ENCODE results near the gene CDH23.

The CDH23 gene

GRCh38 chr10:71442000-71442399 lies 45.3 kb downstream of the CDH23 start:
- H3K4me1 Mint-ChIP-seq (ENCODE audit: low read depth) = no peaks in the 10 kb centered on the region
- no peaks in the 10 kb centered on the region for H3K9me3 Mint-ChIP-seq
- H3K36me3 Mint-ChIP-seq (ENCODE audit: low read depth) = no peaks in the 10 kb centered on the region
- no peak overlapping the region for H3K27ac Mint-ChIP-seq
- no peaks in the 10 kb centered on the region for H3K27me3 Mint-ChIP-seq (ENCODE audit: low read depth)
- no peak overlapping the region for H3K4me3 Mint-ChIP-seq

GRCh38 chr10:71442859-71443570 lies 46.3 kb downstream of the CDH23 start:
- Mint-ChIP-seq H3K27ac (no peak overlapping the region), H3K4me1 (ENCODE audit: low read depth) (no peaks in the 10 kb centered on the region), H3K9me3 (no peaks in the 10 kb centered on the region), H3K36me3 (ENCODE audit: low read depth) (no peaks in the 10 kb centered on the region), H3K27me3 (ENCODE audit: low read depth) (no peaks in the 10 kb centered on the region), H3K4me3 (no peak overlapping the region)

DNA sequence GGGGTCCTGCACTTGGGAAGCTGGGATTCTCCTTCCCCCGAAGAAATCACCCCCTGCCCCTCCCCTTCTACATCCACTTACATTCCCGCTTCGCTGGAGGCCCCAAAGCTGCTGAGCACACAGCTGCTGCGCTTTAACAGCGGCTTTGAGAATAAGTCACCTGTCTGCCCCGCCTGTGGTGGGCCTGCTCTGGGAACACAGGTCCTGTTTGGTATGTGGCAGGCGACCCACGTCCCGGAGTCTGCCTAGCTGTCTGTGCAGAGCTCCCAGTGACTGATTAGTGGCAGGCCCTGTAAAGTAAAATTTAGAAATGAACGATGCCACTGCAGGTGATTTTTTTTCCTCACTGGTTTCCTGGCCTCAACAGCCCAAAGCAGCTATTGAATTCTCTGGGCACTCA lies 47.0 kb downstream of the CDH23 start:
- no peak overlapping the region for H3K27ac Mint-ChIP-seq
- no peaks in the 10 kb centered on the region for H3K4me1 Mint-ChIP-seq (ENCODE audit: low read depth)
- H3K9me3 Mint-ChIP-seq = no peaks in the 10 kb centered on the region
- H3K4me3 Mint-ChIP-seq = no peak overlapping the region
- H3K27me3 Mint-ChIP-seq (ENCODE audit: low read depth) = no peaks in the 10 kb centered on the region
- H3K36me3 Mint-ChIP-seq (ENCODE audit: low read depth) = no peaks in the 10 kb centered on the region

DNA sequence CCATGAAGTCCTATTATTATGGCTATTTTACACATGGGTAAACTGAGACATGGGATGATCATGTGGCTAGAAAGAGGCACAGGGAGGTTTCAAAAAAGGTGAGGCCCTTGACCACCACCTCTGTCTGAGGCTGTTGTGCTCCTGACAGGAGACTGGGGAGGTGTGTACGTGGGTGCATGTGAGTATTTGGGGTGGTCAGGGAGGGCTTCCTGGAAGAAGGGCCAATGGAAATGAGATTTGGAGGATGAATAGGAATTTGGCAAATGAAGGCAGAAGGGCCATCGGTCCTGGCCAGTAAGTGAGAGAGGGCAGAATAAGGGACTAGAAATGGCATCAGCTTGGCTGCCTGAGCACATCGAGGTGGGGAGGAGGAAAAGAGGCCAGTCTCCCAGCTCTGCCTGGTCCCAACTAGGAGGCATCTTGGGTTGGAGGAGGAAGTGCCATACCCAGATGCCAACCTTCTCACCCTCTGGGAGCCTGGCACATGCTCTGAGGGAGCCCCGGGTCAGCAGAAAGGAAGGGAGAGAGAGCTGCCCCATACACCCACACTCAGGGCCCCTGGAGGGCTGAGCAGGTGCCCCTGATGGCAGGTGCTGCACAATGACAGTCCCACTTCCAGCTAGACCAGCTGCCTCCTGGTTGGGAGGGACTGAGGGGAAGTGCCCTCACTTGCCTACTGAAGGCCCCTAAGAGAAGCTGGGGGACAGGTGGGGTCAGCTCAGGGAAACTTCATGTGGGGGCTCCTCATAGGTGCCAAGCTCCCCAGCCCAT lies 47.7 kb downstream of the CDH23 start:
- Mint-ChIP-seq H3K4me1 (ENCODE audit: low read depth) (no peaks in the 10 kb centered on the region), H3K27ac (no peak overlapping the region), H3K36me3 (ENCODE audit: low read depth) (no peaks in the 10 kb centered on the region), H3K27me3 (ENCODE audit: low read depth) (no peaks in the 10 kb centered on the region), H3K4me3 (no peak overlapping the region), H3K9me3 (no peaks in the 10 kb centered on the region)

DNA sequence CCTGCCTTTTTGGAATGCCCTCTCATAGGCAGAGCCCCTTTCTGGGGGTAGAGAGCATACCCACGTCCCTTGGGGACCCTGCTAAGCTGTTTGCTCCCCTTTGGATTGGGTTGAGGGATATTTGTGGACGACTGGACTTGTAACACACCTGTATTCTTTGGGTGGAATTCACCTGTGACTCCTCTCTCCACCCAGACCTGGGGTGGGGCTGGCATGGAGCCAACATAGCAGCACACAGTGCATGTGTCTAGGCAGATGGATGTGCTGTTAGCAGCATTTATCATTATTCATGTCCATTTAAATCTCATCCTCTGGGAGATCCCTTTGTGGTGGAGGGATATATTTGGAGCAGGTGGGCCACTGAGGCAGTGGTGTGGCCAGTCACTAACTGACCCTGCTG lies 51.0 kb downstream of the CDH23 start:
- Mint-ChIP-seq H3K36me3 (ENCODE audit: low read depth) (no peaks in the 10 kb centered on the region), H3K9me3 (no peaks in the 10 kb centered on the region), H3K27me3 (ENCODE audit: low read depth) (no peaks in the 10 kb centered on the region), H3K27ac (no peak overlapping the region), H3K4me1 (ENCODE audit: low read depth) (no peaks in the 10 kb centered on the region), H3K4me3 (no peak overlapping the region)

- Mint-ChIP-seq H3K4me1 (ENCODE audit: low read depth) (no peaks in the 10 kb centered on the region), H3K4me3 (no peak overlapping the region), H3K27me3 (ENCODE audit: low read depth) (no peaks in the 10 kb centered on the region), H3K36me3 (ENCODE audit: low read depth) (no peaks in the 10 kb centered on the region), H3K27ac (no peak overlapping the region), H3K9me3 (no peaks in the 10 kb centered on the region)
Observed at GRCh38 chr10:71448146-71448545, 51.4 kb downstream of the CDH23 start.

- no peaks in the 10 kb centered on the region for H3K36me3 Mint-ChIP-seq (ENCODE audit: low read depth)
- H3K4me1 Mint-ChIP-seq (ENCODE audit: low read depth) = no peaks in the 10 kb centered on the region
- H3K4me3 Mint-ChIP-seq = no peak overlapping the region
- no peak overlapping the region for H3K27ac Mint-ChIP-seq
- no peaks in the 10 kb centered on the region for H3K27me3 Mint-ChIP-seq (ENCODE audit: low read depth)
- H3K9me3 Mint-ChIP-seq = no peaks in the 10 kb centered on the region
Observed at GRCh38 chr10:71449026-71449425, 52.3 kb downstream of the CDH23 start.

GRCh38 chr10:71451754-71452153 lies 55.0 kb downstream of the CDH23 start:
- Mint-ChIP-seq H3K4me1 (ENCODE audit: low read depth) (no peaks in the 10 kb centered on the region), H3K4me3 (no peak overlapping the region), H3K27me3 (ENCODE audit: low read depth) (no peaks in the 10 kb centered on the region), H3K9me3 (no peaks in the 10 kb centered on the region), H3K27ac (no peak overlapping the region), H3K36me3 (ENCODE audit: low read depth) (no peaks in the 10 kb centered on the region)

DNA sequence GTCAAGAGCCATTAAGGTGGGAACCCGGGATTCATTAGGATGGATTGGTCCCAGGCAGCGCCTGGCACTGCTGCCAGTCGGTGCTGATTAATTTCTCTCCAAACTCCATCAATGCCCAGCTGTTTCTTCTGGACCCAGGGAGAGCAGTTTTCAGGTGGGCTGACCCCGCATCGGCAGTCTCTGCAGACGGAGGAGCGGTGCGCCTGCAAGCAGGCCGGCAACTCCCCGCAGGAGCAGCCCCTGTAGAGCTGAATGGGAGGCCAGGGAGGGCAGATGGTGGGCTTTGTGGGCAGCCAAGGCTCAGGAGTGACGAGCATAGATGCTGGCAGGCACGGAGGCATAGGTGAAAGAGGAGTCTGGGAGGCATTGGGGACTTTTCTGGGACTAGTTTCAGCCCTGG lies 56.5 kb downstream of the CDH23 start:
- no peaks in the 10 kb centered on the region for H3K36me3 Mint-ChIP-seq (ENCODE audit: low read depth)
- no peaks in the 10 kb centered on the region for H3K9me3 Mint-ChIP-seq
- no peak overlapping the region for H3K27ac Mint-ChIP-seq
- H3K4me1 Mint-ChIP-seq (ENCODE audit: low read depth) = no peaks in the 10 kb centered on the region
- no peaks in the 10 kb centered on the region for H3K27me3 Mint-ChIP-seq (ENCODE audit: low read depth)
- no peak overlapping the region for H3K4me3 Mint-ChIP-seq

GRCh38 chr10:71454347-71454746 lies 57.6 kb downstream of the CDH23 start:
- Mint-ChIP-seq H3K27ac (no peak overlapping the region), H3K9me3 (no peaks in the 10 kb centered on the region), H3K4me3 (no peak overlapping the region), H3K36me3 (ENCODE audit: low read depth) (no peaks in the 10 kb centered on the region), H3K4me1 (ENCODE audit: low read depth) (no peaks in the 10 kb centered on the region), H3K27me3 (ENCODE audit: low read depth) (no peaks in the 10 kb centered on the region)

DNA sequence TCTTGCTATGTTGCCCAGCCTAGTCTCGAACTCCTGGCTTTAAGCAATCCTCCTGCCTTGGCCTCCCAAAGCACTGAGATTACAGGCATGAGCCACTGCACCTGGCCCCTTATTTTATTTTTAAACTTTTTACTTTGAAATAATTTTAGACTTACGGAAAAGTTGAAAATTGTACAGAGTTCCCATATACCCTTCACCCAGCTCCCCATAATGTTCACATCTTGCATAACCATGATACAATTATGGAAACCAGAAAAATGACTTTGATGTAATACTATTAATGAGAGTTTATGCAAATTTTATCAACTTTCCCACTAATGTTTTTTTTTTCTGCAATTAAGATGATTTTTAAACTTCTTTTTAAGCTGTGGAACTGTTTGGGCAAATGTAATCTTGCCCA lies 58.3 kb downstream of the CDH23 start:
- Mint-ChIP-seq H3K9me3 (no peaks in the 10 kb centered on the region), H3K27ac (no peak overlapping the region), H3K4me3 (no peak overlapping the region), H3K4me1 (ENCODE audit: low read depth) (no peaks in the 10 kb centered on the region), H3K36me3 (ENCODE audit: low read depth) (no peaks in the 10 kb centered on the region), H3K27me3 (ENCODE audit: low read depth) (no peaks in the 10 kb centered on the region)

GRCh38 chr10:71456631-71457030 lies 59.9 kb downstream of the CDH23 start:
- H3K36me3 Mint-ChIP-seq (ENCODE audit: low read depth) = no peaks in the 10 kb centered on the region
- no peaks in the 10 kb centered on the region for H3K4me1 Mint-ChIP-seq (ENCODE audit: low read depth)
- H3K27me3 Mint-ChIP-seq (ENCODE audit: low read depth) = no peaks in the 10 kb centered on the region
- no peaks in the 10 kb centered on the region for H3K9me3 Mint-ChIP-seq
- H3K4me3 Mint-ChIP-seq = no peak overlapping the region
- H3K27ac Mint-ChIP-seq = no peak overlapping the region

DNA sequence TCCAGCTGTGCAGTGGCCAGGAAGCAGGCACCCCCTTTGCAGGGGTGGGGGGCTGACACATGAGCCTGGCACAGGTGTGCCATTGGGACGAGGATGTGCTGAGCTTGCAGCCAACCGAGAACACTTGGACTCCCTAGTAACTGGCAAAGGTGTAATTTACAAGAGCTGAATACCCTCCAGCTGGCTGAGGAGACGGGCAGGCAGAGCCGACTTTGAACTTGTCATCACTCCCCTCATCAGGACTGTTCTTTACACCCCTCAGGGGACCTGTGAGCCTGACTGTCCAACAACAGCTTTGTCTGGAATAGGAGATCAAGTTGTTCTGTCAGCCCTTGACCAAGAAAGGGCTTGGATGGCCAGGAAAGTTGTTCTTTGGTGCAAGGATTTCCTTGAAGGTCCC lies 61.2 kb downstream of the CDH23 start:
- Mint-ChIP-seq H3K27ac (no peak overlapping the region), H3K4me1 (ENCODE audit: low read depth) (no peaks in the 10 kb centered on the region), H3K36me3 (ENCODE audit: low read depth) (no peaks in the 10 kb centered on the region), H3K9me3 (no peaks in the 10 kb centered on the region), H3K4me3 (no peak overlapping the region), H3K27me3 (ENCODE audit: low read depth) (no peaks in the 10 kb centered on the region)

- no peaks in the 10 kb centered on the region for H3K36me3 Mint-ChIP-seq (ENCODE audit: low read depth)
- no peaks in the 10 kb centered on the region for H3K4me1 Mint-ChIP-seq (ENCODE audit: low read depth)
- H3K9me3 Mint-ChIP-seq = no peaks in the 10 kb centered on the region
Observed at GRCh38 chr10:71458387-71458786, 61.7 kb downstream of the CDH23 start.

DNA sequence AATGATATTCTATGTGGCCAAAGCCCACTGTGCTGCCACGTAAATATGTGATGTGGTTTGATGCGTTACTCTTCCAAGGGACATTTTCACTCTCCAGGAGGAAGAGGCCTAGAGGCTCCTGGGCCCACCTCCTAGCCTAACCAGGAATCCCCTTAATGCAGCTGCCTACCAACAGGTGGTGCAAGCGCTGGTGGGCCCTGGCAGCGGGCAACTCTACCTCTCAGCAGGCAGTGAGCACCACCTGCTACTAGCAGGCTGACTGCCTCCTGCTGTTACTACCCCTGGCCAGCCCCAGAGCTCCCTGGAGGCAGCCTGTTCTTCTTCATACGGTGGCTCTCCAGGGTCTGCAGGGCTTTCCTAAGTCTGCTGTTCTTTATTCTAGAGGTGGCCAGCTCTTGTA lies 62.8 kb downstream of the CDH23 start:
- Mint-ChIP-seq H3K4me1 (ENCODE audit: low read depth) (no peaks in the 10 kb centered on the region), H3K9me3 (no peaks in the 10 kb centered on the region), H3K27ac (no peak overlapping the region), H3K27me3 (ENCODE audit: low read depth) (no peaks in the 10 kb centered on the region), H3K4me3 (no peak overlapping the region), H3K36me3 (ENCODE audit: low read depth) (no peaks in the 10 kb centered on the region)

More at GRCh38 chr10:71458387-71458786, 61.7 kb downstream of the CDH23 start:
- no peak overlapping the region for H3K4me3 Mint-ChIP-seq
- H3K27ac Mint-ChIP-seq = no peak overlapping the region
- no peaks in the 10 kb centered on the region for H3K27me3 Mint-ChIP-seq (ENCODE audit: low read depth)

Data from T-helper 1 cell treated with Interleukin-12 subunit alpha and Interleukin-12 subunit beta and Interleukin-4 antibody, amounts not matched to agents 30 μg/mL and 1 μg/mL, for 36 hours (primary cell).